CD4-positive, alpha-beta T cell treated with Interleukin-1 beta for 1 hour (primary cell): ENCODE results near the gene UBE3D.
"Not testable (repeated sequence)": the region's sequence is repeated elsewhere in the genome, so short reads cannot be mapped to it uniquely, and the experiment has no call there.

Source experiments
- DNase-seq, 2 donors: peaks; one replicate each; pipeline ENCODE4 v3.0.0-alpha.2; 2020 to 2022

The UBE3D gene

DNA sequence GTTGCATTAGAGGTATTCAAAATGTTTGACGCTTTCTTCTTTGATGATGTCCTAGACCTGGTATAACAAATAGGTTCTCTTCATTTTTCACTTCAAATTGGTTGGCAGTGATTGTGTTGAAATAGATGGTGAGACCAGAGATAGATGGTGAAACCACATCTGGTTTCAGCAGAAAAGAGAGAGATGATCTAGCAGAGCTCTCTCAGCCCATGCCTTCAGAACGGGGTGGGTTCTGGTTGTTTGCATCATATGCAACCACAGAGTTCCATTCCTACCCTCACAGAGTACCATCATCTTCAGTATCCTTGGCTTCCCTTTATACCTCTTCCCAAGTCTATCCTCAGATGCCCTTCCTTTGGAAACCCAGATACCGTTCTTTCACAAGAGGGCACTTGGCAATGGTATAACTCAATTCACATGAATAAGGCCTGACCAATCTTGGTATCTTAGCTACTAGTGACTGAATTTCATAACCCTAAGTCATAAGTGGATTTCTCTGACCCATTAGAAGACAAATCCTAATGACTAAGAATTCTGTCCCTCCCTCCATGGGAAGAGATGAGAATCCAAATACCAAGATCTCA is 93.7 kb downstream of the UBE3D start:
- DNase-seq, result no peak

DNA sequence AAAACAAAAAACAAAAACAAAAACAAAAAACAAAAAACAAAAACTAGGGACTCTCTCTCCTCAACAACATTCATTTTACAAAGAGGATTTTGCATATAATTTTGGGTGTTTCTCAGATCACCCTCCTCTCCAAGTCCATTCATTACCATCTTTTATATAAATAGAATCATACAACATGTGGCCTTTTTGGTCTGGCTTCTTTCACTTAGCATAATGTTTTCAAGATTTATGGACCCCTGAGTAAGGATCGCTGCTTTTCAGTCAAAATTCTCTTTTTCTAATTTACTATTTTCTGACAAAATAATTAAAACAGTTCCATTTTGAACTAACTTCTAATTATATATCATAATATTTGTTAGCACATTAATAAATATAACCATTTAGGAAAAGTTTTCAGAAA is 94.8 kb downstream of the UBE3D start:
- no peak for DNase-seq

- no peak for DNase-seq
Measured at GRCh38 chr6:82968708-82969107, 96.9 kb downstream of the UBE3D start.

DNA sequence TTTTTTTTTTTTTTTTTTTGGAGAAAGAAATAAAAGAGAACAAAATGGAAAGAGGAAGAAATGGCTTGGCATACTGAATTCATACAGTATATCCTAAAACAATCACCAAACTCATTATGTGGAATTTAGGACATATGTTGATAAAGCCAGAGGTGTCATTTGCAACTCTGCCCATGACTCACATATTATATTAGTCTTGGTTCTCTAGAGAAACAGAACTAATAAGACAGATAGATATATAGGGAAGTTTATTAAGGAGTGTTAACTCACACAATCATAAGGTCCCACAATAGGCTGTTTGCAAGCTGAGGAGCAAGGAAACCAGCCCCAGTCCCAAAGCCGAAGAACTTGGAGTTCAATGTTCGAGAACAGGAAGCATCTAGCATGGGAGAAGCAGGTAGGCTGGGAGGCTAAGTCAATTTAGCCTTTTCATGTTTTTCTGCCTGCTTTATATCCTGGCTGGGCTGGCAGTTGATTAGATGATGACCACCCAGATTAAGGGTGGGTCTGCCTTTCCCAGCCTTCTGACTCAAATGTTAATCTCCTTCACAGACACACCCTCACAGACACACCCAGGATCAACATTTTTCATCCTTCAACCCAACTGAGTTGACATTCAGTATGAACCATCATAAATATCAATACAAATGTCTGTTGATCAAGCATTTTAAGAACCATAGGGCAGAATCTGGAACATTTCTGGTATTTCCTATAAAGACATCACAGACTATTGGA is 102.3 kb downstream of the UBE3D start:
- DNase-seq, result no peak

- DNase-seq, result no peak
Measured at GRCh38 chr6:82959385-82959941, 106.2 kb downstream of the UBE3D start.

GRCh38 chr6:82958551-82958950 is 107.1 kb downstream of the UBE3D start:
- no peak for DNase-seq

DNA sequence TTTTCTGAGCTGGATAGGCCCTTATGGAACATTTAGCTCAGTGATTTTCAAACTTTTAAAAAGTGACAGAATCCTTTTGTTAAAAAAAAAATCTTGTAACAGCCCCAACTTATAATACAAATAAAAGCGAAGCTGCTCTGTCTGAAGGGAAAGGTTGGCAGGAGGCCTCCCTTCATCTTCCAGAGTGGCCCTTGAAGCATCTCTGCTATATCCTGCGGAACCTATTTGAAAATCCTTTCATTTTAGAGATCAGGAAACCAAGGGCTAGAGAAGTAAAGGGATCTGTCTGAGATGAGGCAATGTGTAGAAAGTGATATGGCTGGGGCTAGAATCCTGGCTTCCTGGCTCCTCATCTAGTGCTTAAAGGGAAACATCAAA is 107.8 kb downstream of the UBE3D start:
- no peak for DNase-seq

DNA sequence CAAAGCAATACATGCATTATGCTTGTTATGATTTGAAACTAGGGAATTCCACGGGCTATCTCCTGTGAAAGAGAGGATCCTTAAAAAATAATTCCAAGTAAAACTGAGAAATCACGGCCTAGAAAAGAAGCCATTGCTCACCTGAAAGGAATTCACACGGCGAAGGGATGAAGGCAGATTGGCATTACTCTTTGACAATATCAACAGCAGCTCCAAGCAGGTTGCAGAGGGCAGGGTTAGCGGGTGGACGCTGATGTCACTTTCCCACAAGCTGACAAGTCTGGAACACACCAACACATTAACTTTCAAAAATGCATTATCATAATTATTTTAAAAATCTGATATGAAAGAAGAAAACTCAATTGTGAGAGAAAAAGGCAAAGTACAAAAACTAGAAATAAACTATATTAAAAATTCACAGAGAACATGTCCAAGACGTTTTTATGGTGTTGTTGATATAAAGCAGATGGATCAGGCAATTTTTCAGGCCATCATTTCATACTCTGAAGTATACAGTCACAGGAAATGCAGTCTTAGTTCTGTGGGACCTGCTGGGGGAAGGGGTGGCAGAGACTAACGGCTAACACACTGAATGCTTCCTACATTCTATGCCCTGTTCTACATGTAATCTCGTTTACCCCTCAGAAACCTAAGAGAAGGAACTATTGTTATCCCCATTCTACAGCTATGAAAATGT is 108.3 kb downstream of the UBE3D start:
- DNase-seq, result no peak

- no peak for DNase-seq
Measured at GRCh38 chr6:82955841-82956240, 109.8 kb downstream of the UBE3D start.

DNA sequence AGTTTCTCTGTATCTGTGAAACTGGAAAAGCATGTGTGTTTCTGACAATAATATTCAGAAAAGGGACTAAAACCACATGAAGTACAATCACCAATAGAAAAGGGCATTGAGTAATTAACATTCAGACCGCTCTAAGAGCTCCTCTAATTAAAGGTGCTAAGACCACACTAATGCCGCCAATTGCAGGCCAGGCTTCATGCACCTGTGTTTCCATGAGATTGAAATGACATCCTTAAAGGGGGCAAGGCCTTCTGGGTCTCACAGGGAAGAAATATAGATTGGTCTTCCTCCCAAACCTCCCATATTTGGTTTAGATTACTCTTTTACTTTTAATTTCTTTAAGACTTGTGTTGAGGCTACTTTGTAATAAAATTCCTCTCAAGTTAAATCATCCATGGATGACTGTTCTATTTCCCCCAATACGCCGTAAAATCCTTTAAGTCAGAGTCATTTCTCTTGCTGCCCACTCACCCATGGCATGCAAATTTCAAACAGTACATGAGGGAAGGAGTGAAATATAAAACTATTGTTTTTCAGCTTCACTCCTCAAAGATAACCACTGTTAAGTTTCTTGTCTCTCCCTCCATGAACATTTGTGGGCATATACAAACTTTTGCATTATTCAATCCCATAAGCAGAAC is 110.6 kb downstream of the UBE3D start:
- no peak for DNase-seq

- no peak for DNase-seq
Measured at GRCh38 chr6:82954356-82954755, 111.3 kb downstream of the UBE3D start.

GRCh38 chr6:82953871-82954270 is 111.8 kb downstream of the UBE3D start:
- no peak for DNase-seq

- no peak for DNase-seq
Measured at GRCh38 chr6:82951935-82952334, 113.7 kb downstream of the UBE3D start.

- DNase-seq, result no peak
Measured at GRCh38 chr6:82951389-82951788, 114.3 kb downstream of the UBE3D start.

DNA sequence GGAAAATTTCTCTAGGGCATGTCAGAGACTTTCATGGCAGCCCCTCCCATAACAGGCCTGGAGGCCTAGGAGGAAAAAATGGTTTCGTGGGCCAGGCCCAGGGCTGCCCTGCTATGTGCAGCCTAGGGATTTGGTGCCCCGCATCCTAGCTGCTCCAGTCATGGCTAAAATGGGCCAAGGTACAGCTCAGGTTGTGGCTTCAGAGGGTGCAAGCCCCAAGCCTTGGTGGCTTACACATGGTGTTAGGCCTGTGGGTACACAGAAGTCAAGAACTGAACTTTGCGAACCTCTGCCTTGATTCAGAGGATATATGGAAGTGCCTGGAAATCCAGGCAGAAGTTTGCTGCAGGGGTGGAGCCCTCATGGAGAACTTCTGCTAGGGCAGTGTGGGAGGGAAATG is 134.7 kb downstream of the UBE3D start:
- DNase-seq, result not testable (repeated sequence)

DNA sequence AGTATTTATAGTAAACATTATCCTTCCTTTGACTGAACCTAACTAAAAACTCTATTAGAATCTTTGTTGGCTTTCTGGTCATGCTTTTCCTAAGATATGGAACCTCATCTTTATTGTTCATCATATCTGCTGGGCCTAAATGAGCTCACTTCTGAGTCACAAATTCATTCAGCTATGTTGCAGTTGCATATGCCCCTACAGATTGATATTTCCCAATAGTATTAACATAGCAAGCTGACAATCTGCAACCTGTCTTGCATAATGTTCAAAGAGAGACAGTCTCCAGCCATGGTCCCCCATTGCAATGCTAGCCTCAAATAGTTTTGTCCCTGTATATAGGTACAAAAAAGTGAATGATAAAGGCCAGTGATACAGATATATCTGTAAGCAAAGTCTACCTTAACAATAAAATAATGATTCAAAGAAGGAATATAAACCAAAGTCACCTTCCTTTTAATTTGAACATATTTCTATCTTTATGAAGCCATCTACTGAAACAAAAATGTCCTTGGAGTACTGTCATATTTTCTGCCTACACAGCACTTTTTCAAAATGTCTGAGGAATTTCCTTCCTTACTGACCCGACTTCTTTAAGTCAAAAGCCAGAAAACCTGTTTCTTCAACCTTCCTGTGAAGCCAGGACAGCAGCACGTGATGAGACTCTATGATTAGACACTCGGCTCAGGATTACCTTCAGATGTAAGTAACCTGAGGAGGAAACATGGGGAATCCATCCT is 140.7 kb downstream of the UBE3D start:
- DNase-seq, result no peak

- no peak for DNase-seq
Measured at GRCh38 chr6:82921258-82921657, 144.4 kb downstream of the UBE3D start.

GRCh38 chr6:82917346-82918064 is 148.1 kb downstream of the UBE3D start:
- no peak for DNase-seq

- no peak for DNase-seq
Measured at GRCh38 chr6:82915666-82916065, 150.0 kb downstream of the UBE3D start.

DNA sequence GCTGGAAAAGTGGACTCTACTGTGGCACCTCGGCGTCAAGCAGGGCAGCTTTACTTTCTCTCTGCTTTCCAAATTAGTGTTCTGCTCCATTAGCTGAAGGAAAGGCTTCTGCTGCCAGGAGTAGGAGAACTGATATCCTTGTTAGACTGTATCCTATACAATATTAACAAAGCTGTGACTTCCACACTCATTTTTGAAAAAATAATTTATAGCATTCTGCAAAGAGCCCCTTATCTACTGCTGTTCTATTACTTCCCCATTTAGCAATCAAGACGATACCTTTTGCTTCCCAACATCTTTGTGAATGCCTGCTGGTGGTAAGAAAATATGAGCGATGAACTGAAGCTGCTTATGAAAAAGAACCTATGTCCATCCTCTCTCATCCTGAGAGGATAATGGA is 151.1 kb downstream of the UBE3D start:
- DNase-seq, result no peak

DNA sequence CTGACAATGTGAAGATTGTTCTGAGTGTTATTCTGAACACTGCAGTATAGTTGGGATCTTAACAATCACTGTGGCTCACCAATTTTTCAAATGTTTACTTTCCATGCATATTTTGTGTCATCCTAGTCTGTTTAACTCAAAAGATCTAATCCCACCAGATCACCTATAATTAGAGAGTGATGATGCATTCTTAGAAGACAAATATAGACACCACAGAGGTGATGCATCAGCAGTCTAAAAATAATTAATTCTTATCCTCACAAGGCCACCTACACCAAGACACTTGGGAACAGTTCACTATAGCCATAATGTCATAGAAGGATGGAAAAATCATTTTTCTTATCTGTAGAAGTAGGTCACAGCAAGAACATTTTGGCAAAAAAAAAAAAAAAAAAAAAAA is 154.8 kb downstream of the UBE3D start:
- DNase-seq, result no peak

GRCh38 chr6:82910395-82910794 is 155.2 kb downstream of the UBE3D start:
- no peak for DNase-seq
